Left lung (tissue), 10 donors: Measurements from ENCODE around the gene ANLN. TPM values are rescaled to one million over a fixed set of nuclear protein-coding genes. Genes with fewer than 3 reads are reported as not detected.

ENCODE experiments used
- ATAC-seq: fragments of 200-7000 bp; cut with Tn5 transposase; one replicate; pipeline ENCODE4 v1.9.1; 2020; ENCODE audit warnings: moderate library complexity
- DNase-seq, 4 donors: peaks; one replicate each; pipeline ENCODE4 v3.0.0-alpha.2; 2013 to 2020
- H3K27ac ChIP-seq, 2 donors: fragments of 200-600 bp; sonication (generic) in 1 of 2; one replicate each; pipeline versions ENCODE4 v1.5.0 to v1.8.0; 2020 to 2021
- H3K27me3 ChIP-seq, 2 donors: fragments of 200-600 bp; sonication (generic) in 1 of 2; one replicate each; pipeline versions ENCODE4 v1.5.0 to v1.8.0; 2020 to 2021
- H3K36me3 ChIP-seq, 2 donors: fragments of 200-600 bp; sonication (generic) in 1 of 2; one replicate each; pipeline versions ENCODE4 v1.5.0 to v1.8.0; 2020 to 2021
- H3K4me1 ChIP-seq, 2 donors: fragments of 200-600 bp; one replicate each; pipeline ENCODE4 v1.8.0; 2021
- H3K4me3 ChIP-seq, 2 donors: fragments of 200-600 bp; sonication (generic) in 1 of 2; one replicate each; pipeline versions ENCODE4 v1.5.0 to v1.8.0; 2020 to 2021; ENCODE audit warnings: mild to moderate bottlenecking in 1 of 2
- H3K9me3 ChIP-seq, 2 donors: fragments of 200-600 bp; sonication (generic) in 1 of 2; one replicate each; pipeline versions ENCODE4 v1.5.0 to v1.8.0; 2020 to 2021
- CTCF ChIP-seq, 2 donors: fragments of 200-600 bp; sonication (generic) in 1 of 2; IDR thresholded peaks; one replicate each; pipeline versions ENCODE4 v1.5.0 to v1.8.0; 2021; ENCODE audit warnings: antibody characterized with exemption in 2 of 2
- intact Hi-C, 2 donors: fragments of 100-400 bp; cut with DNase I; formaldehyde crosslinking; loops; one replicate each; pipeline versions ENCODE4 v1.11.2 to v1.14.2; 2022
- polyA plus RNA-seq, 6 donors: library from polyadenylated mRNA; unstranded; fragments of 120-200 nt; gene quantifications; one replicate each; pipeline ENCODE4 v1.2.1, GENCODE V29; 2013; ENCODE audit not compliant: insufficient read length in 6 of 6
- total RNA-seq, 2 donors: library from RNA; stranded (reverse); fragmentation: NEBNext Ultra II Directional; extraction: Animal tissue kit (Norgen Biotek cat#: 25700); gene quantifications; one replicate each; pipeline ENCODE4 v1.2.1, GENCODE V29; 2021
- donor health status: DM: no; HTN: yes; CAD: no.
- donor health status: DM: no; HTN: no; CAD: no.

The ANLN gene
- total and polyA plus RNA-seq, 8 donors = 9.0 to 68.5 (median 33.5) TPM

- Histone ChIP-seq H3K27ac (no peak overlapping the region), H3K27me3 (no peaks in the 10 kb centered on the region), H3K4me3 (no peak overlapping the region), H3K36me3 (no peaks in the 10 kb centered on the region), H3K9me3 (no peaks in the 10 kb centered on the region), H3K4me1 (peaks cover 4 to 32% of the 10 kb centered on the region in 2 donors)
- DNase-seq = no peak
- intact Hi-C loops = no loop called here
- TF ChIP-seq CTCF (IDR thresholded peaks at IDR 0.05) = no peak
- no peak for ATAC-seq
These were observed 2.0 kb upstream of the ANLN start for GRCh38 chr7:36387435-36388231.

DNA sequence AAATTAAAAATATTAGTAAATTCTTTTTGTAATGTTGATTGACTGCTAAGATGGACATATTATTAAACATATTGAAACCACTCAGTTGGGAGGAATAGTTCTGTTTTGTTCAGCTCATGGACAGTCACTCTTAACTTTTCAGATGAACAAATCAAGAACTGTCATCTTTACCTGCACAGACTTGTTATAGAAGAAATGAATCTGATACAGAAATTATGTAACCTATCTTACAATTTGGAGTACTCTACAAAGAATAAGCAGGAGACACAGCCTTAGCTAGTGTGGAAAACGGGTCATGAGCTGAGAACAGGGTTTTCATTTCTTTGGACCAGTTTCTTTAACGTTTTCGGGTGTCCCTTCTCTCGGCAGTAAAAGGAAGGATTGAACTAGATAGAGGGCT lies 1.2 kb upstream of the ANLN start:
- no peaks in the 10 kb centered on the region for H3K9me3 ChIP-seq
- H3K4me1 ChIP-seq = peaks cover 4 to 32% of the 10 kb centered on the region in 2 donors
- no peaks in the 10 kb centered on the region for H3K36me3 ChIP-seq
- intact Hi-C loops = no loop called here
- TF ChIP-seq CTCF (IDR thresholded peaks at IDR 0.05) = no peak
- no peak overlapping the region for H3K4me3 ChIP-seq
- DNase-seq (no peak), ATAC-seq (no peak)
- H3K27ac ChIP-seq = peak overlapping the region in 1 of 2 donors; percentile 75
- H3K27me3 ChIP-seq = no peaks in the 10 kb centered on the region

DNA sequence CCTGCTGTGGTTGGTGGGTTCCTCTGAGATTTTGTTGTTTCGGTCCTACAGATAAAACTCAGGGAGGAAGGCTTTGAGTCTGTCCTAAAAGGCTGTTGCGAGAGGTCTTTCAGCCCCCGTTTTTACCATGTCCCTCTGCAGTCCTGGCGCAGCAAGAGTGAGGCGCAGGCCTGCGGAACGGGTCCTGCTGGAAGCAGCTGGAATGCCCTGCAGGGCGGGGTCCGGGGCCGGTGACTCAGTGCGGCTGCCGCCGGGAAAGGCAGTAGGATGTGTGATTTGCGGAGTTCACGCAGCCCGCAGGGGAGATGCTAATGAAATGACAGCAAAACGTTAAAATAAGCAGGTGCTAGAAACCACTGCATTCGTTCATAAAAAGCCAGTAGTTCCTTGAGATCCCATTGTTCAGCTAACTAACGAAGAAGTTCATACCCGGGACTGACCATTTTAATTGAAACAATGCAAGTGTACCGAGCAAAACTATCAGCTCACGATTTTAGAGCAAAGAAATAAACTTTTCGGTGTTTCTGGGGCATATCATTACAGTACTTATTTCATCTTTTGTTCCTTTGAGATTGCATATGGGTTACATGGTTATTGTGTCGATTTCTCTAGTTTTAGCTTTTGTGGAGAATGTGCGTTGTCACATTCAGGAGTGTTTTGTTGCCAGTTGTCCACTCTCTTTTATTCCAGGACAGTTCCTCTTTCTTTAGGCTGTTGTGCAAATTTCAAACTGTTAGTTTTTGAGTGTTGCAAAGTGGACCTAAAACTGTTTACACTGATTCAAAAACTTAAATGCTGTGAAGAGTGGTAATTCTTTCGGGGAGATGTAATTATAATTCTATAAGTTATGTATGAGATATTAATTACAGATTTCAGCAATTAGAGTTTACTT lies 783 bp downstream of the ANLN start:
- H3K27me3 ChIP-seq = no peaks in the 10 kb centered on the region
- intact Hi-C loops = no loop called here
- H3K4me1 ChIP-seq = peaks cover 4 to 32% of the 10 kb centered on the region in 2 donors
- peak overlapping the region; percentile 75 to 77 for H3K27ac ChIP-seq
- DNase-seq (peak; percentile 74 to 94 (median 89)), ATAC-seq (peak; percentile 88)
- H3K36me3 ChIP-seq = no peaks in the 10 kb centered on the region
- H3K9me3 ChIP-seq = no peaks in the 10 kb centered on the region
- H3K4me3 ChIP-seq = peak overlapping the region; percentile 61 to 84
- TF ChIP-seq CTCF (IDR thresholded peaks at IDR 0.05) = no peak

DNA sequence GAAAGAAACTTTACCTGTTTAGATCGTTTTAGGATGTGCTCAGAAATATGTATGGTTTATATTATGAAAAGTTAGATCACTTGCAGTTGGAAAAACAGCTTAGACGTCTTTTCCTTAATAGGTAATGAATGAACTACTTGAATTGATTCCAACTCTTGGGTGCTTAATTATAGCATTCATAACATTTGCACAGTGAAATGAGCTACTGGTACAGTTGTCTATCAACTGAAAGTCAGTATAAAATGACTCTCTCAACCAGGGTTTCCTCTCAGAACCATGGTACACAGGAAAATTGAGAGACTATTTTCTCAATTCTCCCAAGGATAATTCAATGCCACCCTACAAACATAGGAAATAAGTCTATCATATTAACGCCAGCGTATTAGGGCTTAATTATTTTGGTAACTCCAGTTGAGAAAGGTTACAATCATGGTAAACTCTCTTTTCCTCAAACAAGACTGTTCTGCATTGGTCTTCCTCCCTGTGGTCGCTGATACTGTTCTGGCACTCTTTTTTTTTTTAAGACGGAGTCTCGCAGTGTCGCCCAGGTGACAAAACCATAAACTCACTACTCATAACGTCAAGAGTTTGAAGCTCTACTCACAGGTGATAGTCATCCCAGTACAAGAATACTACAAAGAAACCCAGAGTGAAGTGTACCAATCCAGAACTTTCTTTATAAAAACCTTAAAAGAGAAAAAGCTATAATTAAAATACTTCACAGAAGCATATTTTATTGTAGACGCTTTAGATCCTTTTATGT lies 2.0 kb downstream of the ANLN start:
- H3K9me3 ChIP-seq = no peaks in the 10 kb centered on the region
- intact Hi-C loops = no loop called here
- no peak for TF ChIP-seq CTCF (IDR thresholded peaks at IDR 0.05)
- H3K4me1 ChIP-seq = peaks cover 4 to 32% of the 10 kb centered on the region in 2 donors
- no peaks in the 10 kb centered on the region for H3K27me3 ChIP-seq
- peak; percentile 3 for ATAC-seq
- DNase-seq = no peak
- peak overlapping the region in 1 of 2 donors; percentile 77 for H3K27ac ChIP-seq
- H3K4me3 ChIP-seq = no peak overlapping the region
- no peaks in the 10 kb centered on the region for H3K36me3 ChIP-seq
